IPS-NIHi11 (cell line): Measurements from ENCODE around the gene HPS3.
"Not testable (repeated sequence)": the region's sequence is repeated elsewhere in the genome, so short reads cannot be mapped to it uniquely, and the experiment has no call there.

Experiments used
- DNase-seq: peaks from one replicate; pipeline ENCODE4 v3.0.0; 2012; ENCODE audit warnings: mixed read lengths, low spot score

The HPS3 gene

DNA sequence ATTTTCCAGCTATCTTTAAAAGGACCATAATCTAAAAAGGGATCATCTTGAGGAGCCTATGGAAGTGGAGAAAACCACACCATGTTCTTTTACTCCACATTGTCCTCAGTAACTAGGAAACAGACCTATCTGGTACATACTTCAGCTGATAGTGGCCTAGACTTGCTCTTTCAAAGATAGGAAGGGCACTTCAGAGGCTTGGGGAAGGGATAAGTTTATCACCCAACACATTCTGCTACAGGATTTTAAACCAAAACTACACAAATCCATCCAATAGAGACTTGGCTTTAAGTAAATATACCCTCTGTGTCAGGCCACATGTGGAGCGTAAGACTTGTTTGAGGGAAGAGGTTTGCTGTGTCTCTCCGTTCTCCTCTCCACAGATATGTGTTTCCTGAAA lies 56.8 kb downstream of the HPS3 start:
- no peak for DNase-seq

DNA sequence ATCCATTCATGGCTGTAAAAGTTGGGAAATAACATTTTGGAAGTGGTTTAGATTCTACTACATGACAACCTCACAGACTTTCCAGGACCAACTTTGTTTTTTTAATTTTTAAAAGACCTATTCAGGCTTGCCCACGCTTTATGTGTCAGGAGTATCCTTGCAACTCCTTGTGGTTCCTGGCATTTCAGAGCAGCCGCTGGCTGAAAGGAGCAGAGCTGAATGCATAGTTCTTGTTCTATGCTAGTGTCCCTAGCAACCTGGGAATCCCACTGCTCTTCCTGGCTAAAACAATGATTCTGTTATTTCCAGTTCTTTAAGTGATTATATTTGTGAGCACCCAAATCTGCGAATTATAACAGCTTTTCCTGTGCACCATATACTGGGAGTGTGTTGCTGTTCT lies 57.3 kb downstream of the HPS3 start:
- DNase-seq: no peak

- no peak for DNase-seq
Measured at GRCh38 chr3:149188494-149188893, 59.1 kb downstream of the HPS3 start.

DNA sequence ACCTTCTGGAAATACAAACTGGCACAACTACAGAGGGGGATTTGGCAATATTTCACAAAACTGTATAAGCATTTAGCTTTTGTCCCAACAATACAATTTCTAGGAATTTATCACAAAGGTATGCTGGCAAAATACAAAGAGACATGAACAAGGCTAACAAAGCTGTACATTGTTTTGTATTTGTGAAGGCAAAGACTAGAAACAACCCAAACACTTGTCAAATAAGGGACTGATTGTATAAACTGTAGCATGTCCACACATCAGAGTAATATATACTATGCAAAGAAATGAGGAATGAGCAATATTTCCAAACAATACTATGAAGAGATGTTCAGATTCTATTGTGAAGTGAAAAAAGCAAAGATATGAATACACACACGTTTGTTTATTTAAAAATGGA lies 65.8 kb downstream of the HPS3 start:
- no peak for DNase-seq

DNA sequence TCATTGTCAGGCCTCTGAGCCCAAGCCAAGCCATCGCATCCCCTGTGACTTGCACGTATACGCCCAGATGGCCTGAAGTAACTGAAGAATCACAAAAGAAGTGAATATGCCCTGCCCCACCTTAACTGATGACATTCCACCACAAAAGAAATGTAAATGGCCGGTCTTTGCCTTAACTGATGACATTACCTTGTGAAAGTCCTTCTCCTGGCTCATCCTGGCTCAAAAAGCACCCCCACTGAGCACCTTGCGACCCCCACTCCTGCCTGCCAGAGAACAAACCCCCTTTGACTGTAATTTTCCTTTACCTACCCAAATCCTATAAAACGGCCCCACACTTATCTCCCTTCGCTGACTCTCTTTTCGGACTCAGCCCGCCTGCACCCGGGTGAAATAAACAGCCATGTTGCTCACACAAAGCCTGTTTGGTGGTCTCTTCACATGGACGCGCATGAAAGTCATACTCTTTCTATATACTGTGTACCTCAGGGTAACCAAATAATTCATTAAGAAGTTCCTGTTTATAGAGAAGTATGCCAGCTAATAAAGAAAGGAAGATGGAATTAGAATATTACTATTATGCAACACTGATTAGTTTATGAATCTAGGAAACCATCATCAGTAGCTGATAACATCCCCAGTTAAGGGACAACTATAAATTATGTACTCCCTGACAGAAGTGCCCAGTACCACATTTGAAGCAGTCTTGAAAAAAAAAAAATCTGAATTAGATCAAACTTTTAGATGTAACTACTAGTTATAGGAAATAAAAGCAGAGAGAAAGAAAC lies 67.6 kb downstream of the HPS3 start:
- DNase-seq: not testable (repeated sequence)

DNA sequence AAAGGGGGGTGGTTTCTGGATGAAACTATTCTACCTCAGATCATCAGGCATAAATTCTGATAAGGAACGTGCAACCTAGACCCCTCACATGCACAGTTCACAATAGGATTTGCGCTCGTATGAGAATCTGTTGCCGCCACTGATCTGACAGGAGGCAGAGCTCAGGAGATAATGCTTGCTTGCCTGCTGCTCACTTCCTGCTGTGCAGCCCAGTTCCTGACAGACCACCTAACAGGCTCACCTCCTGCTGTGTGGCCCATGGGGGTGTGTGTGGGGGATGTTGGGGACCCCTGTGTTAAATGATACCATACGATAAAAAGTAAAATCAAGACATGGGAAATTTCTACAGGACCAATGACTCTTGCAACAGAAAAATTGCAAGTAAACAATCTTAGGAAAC lies 68.2 kb downstream of the HPS3 start:
- DNase-seq: no peak

DNA sequence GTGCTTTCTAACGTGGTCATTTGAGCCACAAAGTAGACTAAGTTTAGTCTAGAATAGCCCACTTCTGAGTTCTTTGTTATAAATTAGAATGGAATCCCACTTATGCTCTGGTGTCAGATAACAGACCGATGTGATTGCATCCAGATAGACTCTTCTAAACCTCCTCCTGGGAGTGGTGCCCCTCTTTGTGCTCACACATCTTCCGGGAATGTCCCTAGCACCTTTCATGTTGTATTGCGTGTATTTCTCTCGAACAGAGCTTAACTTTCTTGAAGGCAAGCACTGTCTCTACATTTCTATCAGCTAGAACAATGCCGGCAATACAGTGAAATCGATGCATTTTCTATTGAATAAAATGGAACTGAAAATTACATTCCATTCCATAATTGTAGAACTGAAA lies 69.2 kb downstream of the HPS3 start:
- DNase-seq: peak; percentile 65

- DNase-seq: peak; percentile 12
Measured at GRCh38 chr3:149199474-149199873, 70.0 kb downstream of the HPS3 start.

DNA sequence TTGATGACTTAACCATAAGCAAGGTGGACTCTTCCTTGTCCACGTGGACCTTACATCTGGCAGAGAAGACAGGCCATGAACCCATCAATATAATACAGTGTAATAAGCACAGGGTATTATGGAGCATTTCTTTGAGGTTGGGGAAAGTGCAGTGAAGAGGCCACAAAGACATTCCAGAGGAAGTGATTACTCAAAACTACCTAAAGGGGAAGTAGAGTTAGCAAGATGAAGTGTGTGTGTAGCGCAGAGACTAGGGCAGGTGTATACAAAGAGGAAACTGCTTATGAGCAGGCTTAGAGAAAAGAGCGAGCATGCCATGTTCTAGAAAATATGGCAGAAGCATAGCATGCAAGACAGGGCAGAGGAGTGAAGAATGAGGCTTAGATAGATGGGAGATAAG lies 74.3 kb downstream of the HPS3 start:
- no peak for DNase-seq

DNA sequence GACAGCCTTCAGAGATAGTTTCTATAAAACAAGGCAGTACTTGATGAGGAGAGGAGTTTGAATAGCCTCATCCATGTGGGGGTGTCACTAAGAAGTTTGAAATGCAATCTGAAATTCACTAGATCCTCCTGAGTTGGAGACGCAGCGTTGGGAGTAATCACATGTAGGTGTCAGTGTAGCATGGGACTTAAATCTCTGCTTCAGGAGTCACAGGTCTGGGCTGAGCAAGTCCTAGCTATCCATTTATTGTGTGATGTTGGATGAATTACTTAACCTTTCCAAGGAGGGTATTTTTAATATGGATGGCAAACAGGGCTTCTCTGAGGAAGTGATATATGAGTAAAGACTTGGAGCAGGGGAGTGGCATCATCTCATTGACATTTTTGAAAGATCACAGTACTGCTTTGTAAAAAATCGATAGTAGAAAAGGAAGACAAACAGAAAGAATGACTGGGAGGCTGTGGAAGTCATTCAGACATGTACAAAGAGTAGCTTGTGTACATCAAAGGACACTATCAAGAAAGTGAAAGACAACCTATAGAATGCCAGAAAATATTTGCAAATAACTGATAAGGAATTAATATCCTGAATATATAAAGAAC lies 75.1 kb downstream of the HPS3 start:
- DNase-seq: no peak

GRCh38 chr3:149207475-149207874 lies 78.0 kb downstream of the HPS3 start:
- DNase-seq: no peak

GRCh38 chr3:149209431-149209830 lies 80.0 kb downstream of the HPS3 start:
- DNase-seq: no peak

DNA sequence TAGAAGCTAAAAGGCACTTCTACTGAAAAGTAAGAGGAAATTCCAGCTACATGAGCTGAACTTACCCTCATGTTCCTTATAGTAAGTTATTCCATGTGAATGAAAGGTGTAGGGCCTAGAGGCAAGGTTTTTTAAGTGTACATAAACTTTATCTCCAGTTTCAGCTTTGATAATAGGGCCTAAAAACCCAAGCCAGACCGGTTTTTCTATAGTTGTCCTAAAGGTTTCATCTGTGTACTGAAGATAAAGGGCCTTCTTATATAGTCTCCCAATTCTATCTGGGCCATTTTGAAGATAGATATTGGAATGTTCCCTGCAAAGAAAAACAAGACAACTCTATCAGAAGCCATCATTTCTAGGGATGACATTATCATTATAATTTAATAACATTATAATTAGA lies 82.9 kb downstream of the HPS3 start:
- DNase-seq: no peak

DNA sequence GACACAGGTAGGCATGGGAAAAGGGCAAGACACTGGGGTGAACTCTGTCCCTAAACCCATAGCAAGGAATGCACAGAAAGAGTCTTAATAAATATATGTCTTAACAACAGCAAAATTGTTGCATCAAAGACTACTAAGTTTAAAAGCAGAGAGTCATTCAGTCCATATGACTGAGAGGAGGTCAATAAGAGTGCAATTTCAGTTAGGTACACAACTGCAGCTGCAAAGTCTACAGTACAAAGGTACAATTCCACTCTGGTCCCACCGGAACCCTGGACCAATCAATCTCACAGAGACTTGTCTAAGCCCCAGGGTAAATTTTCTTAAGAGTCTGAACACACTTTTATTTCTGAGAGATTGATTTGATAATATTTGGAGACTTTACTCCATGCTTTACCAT lies 85.3 kb downstream of the HPS3 start:
- DNase-seq: no peak

DNA sequence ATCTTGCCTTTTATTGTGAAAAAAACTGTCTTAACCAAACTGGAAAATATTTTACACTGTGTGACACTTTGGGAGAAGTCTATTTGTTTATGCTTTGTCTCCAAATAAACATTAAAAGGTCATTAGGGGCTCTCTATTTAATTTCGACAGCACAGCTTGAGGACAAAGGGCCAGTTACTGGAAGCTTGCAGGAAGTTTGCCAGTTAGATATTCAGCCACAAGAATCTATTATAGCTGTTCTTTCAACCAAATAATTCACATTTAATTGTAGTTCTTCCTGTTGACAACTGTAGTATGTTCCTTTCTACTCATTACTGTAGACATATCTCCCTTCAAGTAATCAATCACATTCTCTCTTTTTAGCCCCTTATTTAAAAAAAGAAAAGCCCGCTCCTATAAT lies 86.1 kb downstream of the HPS3 start:
- DNase-seq: no peak

DNA sequence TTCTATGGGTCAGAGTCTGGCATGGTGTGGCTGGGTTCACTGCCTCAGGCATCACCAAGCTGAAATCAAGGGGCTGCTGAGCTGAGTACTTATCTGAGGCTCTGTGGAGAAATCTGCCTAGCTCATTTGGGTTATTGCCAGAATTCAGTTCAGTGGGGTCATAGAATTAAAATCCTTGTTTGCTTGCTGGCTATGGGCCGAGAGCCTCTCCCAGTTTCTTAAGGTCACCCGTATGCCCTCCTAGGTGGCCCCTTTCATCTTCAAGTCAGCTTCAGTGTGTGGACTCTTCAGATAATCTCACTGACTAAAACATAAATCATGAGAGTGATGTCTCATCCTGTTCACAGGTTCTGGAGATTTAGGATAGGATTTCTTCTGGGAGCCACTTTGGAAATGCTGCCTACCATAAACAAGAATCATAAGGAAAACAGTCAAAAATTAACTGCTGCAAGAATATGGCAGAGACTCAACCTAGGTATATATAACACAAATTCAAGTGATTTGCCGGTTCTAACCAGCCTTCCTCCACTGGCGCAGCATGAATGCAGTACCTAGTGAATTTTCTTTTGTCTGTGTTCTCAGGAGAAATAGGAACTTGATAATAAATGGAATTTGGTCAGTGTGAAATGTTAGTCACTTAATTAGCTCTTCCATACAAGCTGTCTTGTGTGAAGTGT lies 86.9 kb downstream of the HPS3 start:
- no peak for DNase-seq

- DNase-seq: no peak
Measured at GRCh38 chr3:149217347-149217746, 87.9 kb downstream of the HPS3 start.

GRCh38 chr3:149219380-149220121 lies 90.1 kb downstream of the HPS3 start:
- not testable (repeated sequence) for DNase-seq

DNA sequence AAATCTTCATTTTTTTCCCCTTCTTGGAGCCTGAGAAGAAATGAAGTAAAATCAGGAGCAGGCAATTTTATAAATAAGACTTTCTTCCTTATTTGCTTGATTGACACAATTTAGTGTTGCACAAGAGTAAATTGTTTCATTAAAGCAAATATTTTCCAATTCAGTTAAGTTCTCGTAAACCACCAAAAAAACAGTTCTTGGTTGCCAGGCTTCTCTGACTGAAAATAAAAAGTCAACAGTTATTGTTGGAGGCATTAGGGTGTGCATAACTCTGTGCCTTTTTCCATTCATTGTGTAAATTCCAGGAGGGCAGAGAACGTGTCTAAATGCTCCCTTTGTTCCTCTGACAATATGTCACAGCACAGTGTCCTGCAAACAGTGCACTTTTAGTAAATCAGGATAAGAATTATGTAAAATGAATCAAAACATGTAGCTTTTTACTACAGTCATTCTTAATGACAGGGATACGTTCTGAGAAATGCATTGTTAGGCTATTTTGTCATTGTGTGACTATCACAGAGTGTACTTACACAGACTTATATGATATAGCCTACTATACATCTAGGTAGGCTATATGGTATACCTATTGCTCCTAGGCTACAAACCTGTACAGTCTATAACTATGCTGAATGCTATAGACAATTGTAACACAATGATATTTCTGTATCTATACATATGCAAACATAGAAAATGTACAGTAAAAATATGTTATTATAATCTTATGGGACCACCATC lies 92.5 kb downstream of the HPS3 start, which contains the start of gene CP:
TSS of gene CP (minus strand) at position 47 of the 735 bp plus-strand sequence. CDS start at position 10, 37 bp downstream.
- DNase-seq: no peak
